HG02798 (cell line): ENCODE measurements around the gene SLC27A4.

ENCODE experiments used
- ATAC-seq: cut with Tn5 transposase; IDR thresholded peaks from one replicate; pipeline ENCODE4 v1.9.1; 2021; ENCODE audit warnings: mild to moderate bottlenecking; ENCODE audit not compliant: unreplicated experiment, poor library complexity

Gene SLC27A4

GRCh38 chr9:128409978-128410377, 69.7 kb downstream of the SLC27A4 start:
- ATAC-seq = no peak
